SU-DHL-6 (cell line): ENCODE data around the gene CSPG4.

Experiments used
- H2AFZ ChIP-seq: fragments of 200-600 bp; sonication (generic); 2 replicates; pipeline ENCODE4 v1.6.1; 2014; ENCODE audit warnings: low read depth, mild to moderate bottlenecking, moderate library complexity, mixed read lengths, antibody characterized with exemption, low read length; ENCODE audit not compliant: severe bottlenecking
- H3F3A ChIP-seq: fragments of 200-600 bp; shearing (Covaris generic); 2 replicates; pipeline ENCODE4 v1.6.0; 2016; ENCODE audit warnings: antibody characterized with exemption, mild to moderate bottlenecking; ENCODE audit not compliant: insufficient read depth
- H3K27ac ChIP-seq: fragments of 200-600 bp; sonication (generic); 2 replicates; pipeline ENCODE4 v1.5.1; 2016; ENCODE audit warnings: low read depth, mild to moderate bottlenecking, low read length, moderate library complexity, mixed read lengths
- H3K27me3 ChIP-seq: fragments of 200-600 bp; sonication (generic), shearing (Covaris generic); 2 replicates; pipeline ENCODE4 v1.6.0; 2014; ENCODE audit warnings: mild to moderate bottlenecking, low read length
- H3K36me3 ChIP-seq: fragments of 200-600 bp; sonication (generic); 2 replicates; pipeline ENCODE4 v1.6.1; 2014; ENCODE audit warnings: mild to moderate bottlenecking, low read length, mixed read lengths
- H3K4me2 ChIP-seq: fragments of 300-600, 200-600 bp; shearing (Covaris generic), sonication (generic); 2 replicates; pipeline ENCODE4 v1.6.0; 2014; ENCODE audit warnings: low read length, low read depth, mild to moderate bottlenecking; ENCODE audit not compliant: poor library complexity, severe bottlenecking
- H3K4me3 ChIP-seq: fragments of 200-600 bp; sonication (generic); 2 replicates; pipeline ENCODE4 v1.5.1; 2014; ENCODE audit warnings: antibody characterized with exemption, low read length, mild to moderate bottlenecking, mixed read lengths; ENCODE audit not compliant: insufficient read depth, poor library complexity, severe bottlenecking
- H3K79me2 ChIP-seq: fragments of 200-600 bp; sonication (generic); 2 replicates; pipeline ENCODE4 v1.6.1; 2014; ENCODE audit warnings: mild to moderate bottlenecking, low read length, moderate library complexity; ENCODE audit not compliant: insufficient read depth
- H3K9ac ChIP-seq: fragments of 200-600 bp; sonication (generic); 2 replicates; pipeline ENCODE4 v1.7.0; 2014; ENCODE audit warnings: mild to moderate bottlenecking, low read length
- H3K9me2 ChIP-seq: fragments of 200-600 bp; sonication (generic); replicated peaks from 2 replicates; pipeline ENCODE4 v1.6.1; 2014; ENCODE audit warnings: low read length; ENCODE audit not compliant: insufficient read depth
- H3K9me3 ChIP-seq: fragments of 200-600 bp; sonication (generic); 2 replicates; pipeline ENCODE4 v1.6.1; 2014; ENCODE audit warnings: low read length, mixed read lengths; ENCODE audit not compliant: insufficient read depth
- H4K20me1 ChIP-seq: fragments of 200-600 bp; sonication (generic); 2 replicates; pipeline ENCODE4 v1.6.1; 2014; ENCODE audit warnings: low read depth, mild to moderate bottlenecking, antibody characterized with exemption, low read length, moderate library complexity, mixed read lengths
- EZH2phosphoT487 ChIP-seq: fragments of 200-600 bp; sonication (generic), shearing (Covaris generic); conservative IDR thresholded peaks from 2 replicates; pipeline ENCODE4 v1.6.1; 2018; ENCODE audit warnings: mild to moderate bottlenecking, antibody characterized with exemption, low read length, moderate library complexity, mixed read lengths
- TF ChIP-seq, protein P1 (sequence below): fragments of 200-600 bp; sonication (generic); IDR thresholded peaks from one replicate; pipeline ENCODE4 v1.5.1; 2017; ENCODE audit warnings: antibody characterized with exemption, mild to moderate bottlenecking, low read length, moderate library complexity; ENCODE audit not compliant: insufficient read depth, poor library complexity, severe bottlenecking

Gene CSPG4

DNA sequence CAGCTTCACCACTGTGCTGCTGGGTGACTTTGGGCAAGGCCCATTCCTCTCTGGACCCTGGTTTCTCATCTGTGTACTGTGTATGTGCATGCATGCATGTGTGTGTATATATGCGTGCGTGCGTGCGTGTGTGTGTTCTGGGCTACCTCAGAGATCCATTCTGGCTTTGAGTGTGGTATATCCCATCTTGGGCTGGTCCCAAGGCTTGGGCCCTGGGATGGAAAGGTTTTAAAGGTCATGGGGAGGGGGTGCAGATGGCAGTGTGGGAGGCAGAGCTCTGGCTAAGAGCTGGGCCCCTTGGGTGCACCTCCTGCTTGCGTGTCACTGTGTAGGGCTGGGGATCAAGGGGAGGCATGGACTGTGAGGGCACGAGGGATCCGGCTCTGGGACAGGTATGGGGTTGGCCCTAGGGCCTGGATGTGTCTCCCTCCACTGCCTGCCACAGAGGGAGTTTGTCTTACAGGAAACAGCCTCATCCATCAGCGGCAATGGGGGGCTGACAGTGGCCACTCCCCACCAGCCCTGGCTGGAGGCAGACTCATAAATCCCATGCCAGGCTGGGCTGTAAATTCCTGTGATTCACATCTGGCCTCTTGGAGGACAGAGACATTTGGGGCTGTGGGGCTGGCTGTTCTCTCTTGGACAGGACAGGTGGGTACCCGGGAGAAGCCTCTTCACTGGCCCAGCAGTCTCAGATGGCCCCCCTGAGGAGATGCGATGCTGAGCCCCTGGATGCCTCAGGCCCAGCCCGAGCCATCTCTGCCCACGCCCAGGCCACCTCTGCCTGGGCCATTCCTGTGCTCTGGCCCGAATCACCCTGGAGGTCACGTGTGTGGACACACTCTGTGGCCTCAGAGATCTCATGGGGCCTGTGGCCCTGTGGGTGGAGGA is 21.4 kb upstream of the CSPG4 start:
- Histone ChIP-seq H3K9ac (no peak overlapping the region), H3K9me3 (no peaks in the 10 kb centered on the region), H3K4me2 (no peak overlapping the region), H3K36me3 (no peaks in the 10 kb centered on the region), H4K20me1 (no peaks in the 10 kb centered on the region), H2AFZ (no peak overlapping the region), H3K27me3 (no peaks in the 10 kb centered on the region), H3K79me2 (no peaks in the 10 kb centered on the region), H3K9me2 (no peaks in the 10 kb centered on the region), H3K4me3 (no peak overlapping the region), H3F3A (no peaks in the 10 kb centered on the region), H3K27ac (no peak overlapping the region)
- TF ChIP-seq EZH2phosphoT487 = no peak
- TF ChIP-seq, protein P1, sequence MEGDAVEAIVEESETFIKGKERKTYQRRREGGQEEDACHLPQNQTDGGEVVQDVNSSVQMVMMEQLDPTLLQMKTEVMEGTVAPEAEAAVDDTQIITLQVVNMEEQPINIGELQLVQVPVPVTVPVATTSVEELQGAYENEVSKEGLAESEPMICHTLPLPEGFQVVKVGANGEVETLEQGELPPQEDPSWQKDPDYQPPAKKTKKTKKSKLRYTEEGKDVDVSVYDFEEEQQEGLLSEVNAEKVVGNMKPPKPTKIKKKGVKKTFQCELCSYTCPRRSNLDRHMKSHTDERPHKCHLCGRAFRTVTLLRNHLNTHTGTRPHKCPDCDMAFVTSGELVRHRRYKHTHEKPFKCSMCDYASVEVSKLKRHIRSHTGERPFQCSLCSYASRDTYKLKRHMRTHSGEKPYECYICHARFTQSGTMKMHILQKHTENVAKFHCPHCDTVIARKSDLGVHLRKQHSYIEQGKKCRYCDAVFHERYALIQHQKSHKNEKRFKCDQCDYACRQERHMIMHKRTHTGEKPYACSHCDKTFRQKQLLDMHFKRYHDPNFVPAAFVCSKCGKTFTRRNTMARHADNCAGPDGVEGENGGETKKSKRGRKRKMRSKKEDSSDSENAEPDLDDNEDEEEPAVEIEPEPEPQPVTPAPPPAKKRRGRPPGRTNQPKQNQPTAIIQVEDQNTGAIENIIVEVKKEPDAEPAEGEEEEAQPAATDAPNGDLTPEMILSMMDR = no peak

DNA sequence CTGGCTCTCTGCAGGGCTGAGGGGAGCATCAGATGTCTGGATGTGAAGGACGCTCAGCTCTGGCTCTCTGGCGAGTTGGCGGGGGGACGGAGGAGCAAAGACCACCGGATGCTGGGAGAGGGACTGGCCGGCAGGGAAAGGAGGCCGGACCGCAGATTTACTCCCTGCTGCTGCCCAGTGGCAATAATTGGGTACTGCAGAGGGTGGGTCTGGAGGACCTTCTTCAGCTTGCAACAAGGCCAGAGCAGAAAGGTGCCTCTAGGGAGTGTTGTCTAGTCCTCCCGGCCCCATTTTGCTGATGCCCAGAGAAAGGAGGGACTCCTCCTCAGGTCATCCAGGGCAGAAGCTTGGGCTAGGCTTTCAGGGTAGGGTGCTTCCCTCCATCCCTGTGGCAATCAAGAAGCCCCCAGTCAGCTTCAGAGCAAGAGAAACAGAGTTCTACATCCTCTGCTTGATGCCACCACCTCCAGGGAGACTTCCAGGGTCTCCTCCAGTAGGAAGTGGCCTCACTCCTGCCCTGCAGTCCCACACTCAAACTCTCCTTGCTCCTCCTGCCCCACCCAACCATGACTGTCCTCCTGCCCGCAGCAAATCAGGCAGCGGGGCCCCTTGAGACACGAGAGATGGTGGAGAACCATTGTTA is 20.3 kb upstream of the CSPG4 start:
- H3K4me2 ChIP-seq = no peak overlapping the region

GRCh38 chr15:75732177-75732808 is 19.6 kb upstream of the CSPG4 start:
- Histone ChIP-seq H4K20me1 (no peaks in the 10 kb centered on the region), H3K79me2 (no peaks in the 10 kb centered on the region), H3K36me3 (no peaks in the 10 kb centered on the region), H3K27ac (no peak overlapping the region), H3K4me2 (no peak overlapping the region), H3K9me3 (no peaks in the 10 kb centered on the region), H3K9ac (no peak overlapping the region), H3K9me2 (no peaks in the 10 kb centered on the region), H3F3A (no peaks in the 10 kb centered on the region), H2AFZ (no peak overlapping the region), H3K4me3 (no peak overlapping the region), H3K27me3 (no peaks in the 10 kb centered on the region)
- no peak for TF ChIP-seq EZH2phosphoT487
- TF ChIP-seq, protein P1 = no peak

More for the DNA sequence above, 20.3 kb upstream of the CSPG4 start:
- no peaks in the 10 kb centered on the region for H3K27me3 ChIP-seq
- no peak overlapping the region for H3K27ac ChIP-seq
- TF ChIP-seq, protein P1 = peak; percentile 32
- TF ChIP-seq EZH2phosphoT487 = no peak
- no peaks in the 10 kb centered on the region for H3K9me3 ChIP-seq
- H3K36me3 ChIP-seq = no peaks in the 10 kb centered on the region
- H3K9me2 ChIP-seq = no peaks in the 10 kb centered on the region
- H3K9ac ChIP-seq = no peak overlapping the region
- H2AFZ ChIP-seq = no peak overlapping the region
- H4K20me1 ChIP-seq = no peaks in the 10 kb centered on the region
- no peaks in the 10 kb centered on the region for H3F3A ChIP-seq
- H3K79me2 ChIP-seq = no peaks in the 10 kb centered on the region
- no peak overlapping the region for H3K4me3 ChIP-seq
